KMS-11 (cell line): ENCODE data around the gene ERCC3.
"Not testable (repeated sequence)": the region's sequence is repeated elsewhere in the genome, so short reads cannot be mapped to it uniquely, and the experiment has no call there.

ENCODE experiments used
- H2AFZ ChIP-seq: fragments of 200-600 bp; sonication (generic); 2 replicates; pipeline ENCODE4 v1.6.1; 2016; ENCODE audit warnings: antibody characterized with exemption, mixed run types, low read depth
- H3K27ac ChIP-seq: fragments of 200-600 bp; sonication (generic); 2 replicates; pipeline ENCODE4 v1.6.1; 2016; ENCODE audit warnings: mild to moderate bottlenecking, mixed run types
- H3K27me3 ChIP-seq: fragments of 200-600 bp; sonication (generic); 2 replicates; pipeline ENCODE4 v1.6.1; 2017; ENCODE audit warnings: mild to moderate bottlenecking, low read depth, mixed run types, moderate library complexity; ENCODE audit not compliant: insufficient read depth
- H3K36me3 ChIP-seq: fragments of 200-600 bp; sonication (generic); 2 replicates; pipeline ENCODE4 v1.6.1; 2017; ENCODE audit warnings: mild to moderate bottlenecking, mixed run types; ENCODE audit not compliant: insufficient read depth
- H3K4me1 ChIP-seq: fragments of 200-600 bp; sonication (generic); 2 replicates; pipeline ENCODE4 v1.6.1; 2016; ENCODE audit warnings: mild to moderate bottlenecking, low read depth, mixed run types; ENCODE audit not compliant: poor library complexity, severe bottlenecking
- H3K4me2 ChIP-seq: fragments of 200-600 bp; sonication (generic); 2 replicates; pipeline ENCODE4 v1.7.0; 2016; ENCODE audit warnings: mild to moderate bottlenecking, mixed run types
- H3K4me3 ChIP-seq: fragments of 200-600 bp; sonication (generic); IDR thresholded peaks from 2 replicates; pipeline ENCODE4 v1.6.1; 2017; ENCODE audit warnings: low read depth, low read length, mixed read lengths; ENCODE audit not compliant: insufficient read depth
- H3K79me2 ChIP-seq: fragments of 200-600 bp; sonication (generic); 2 replicates; pipeline ENCODE4 v1.6.1; 2016; ENCODE audit warnings: low read depth, mixed run types; ENCODE audit not compliant: insufficient read depth
- H3K9ac ChIP-seq: fragments of 200-600 bp; sonication (generic); 2 replicates; pipeline ENCODE4 v1.6.1; 2016; ENCODE audit warnings: mild to moderate bottlenecking, mixed run types
- H4K20me1 ChIP-seq: fragments of 200-600 bp; sonication (generic); 2 replicates; pipeline ENCODE4 v1.6.1; 2016; ENCODE audit warnings: mild to moderate bottlenecking, mixed run types; ENCODE audit not compliant: insufficient read depth
- CTCF ChIP-seq: fragments of 200-600 bp; sonication (generic); conservative IDR thresholded peaks from 2 replicates; pipeline ENCODE4 v1.6.1; 2017; ENCODE audit warnings: low read depth, mild to moderate bottlenecking, antibody characterized with exemption, low read length, moderate library complexity, mixed read lengths

ERCC3 gene

GRCh38 chr2:127228102-127228501 lies 65.8 kb downstream of the ERCC3 start:
- no peak for TF ChIP-seq CTCF
- Histone ChIP-seq H3K27ac (no peak overlapping the region), H3K9ac (no peak overlapping the region), H3K79me2 (no peaks in the 10 kb centered on the region), H3K36me3 (no peaks in the 10 kb centered on the region), H3K27me3 (no peaks in the 10 kb centered on the region), H3K4me1 (no peaks in the 10 kb centered on the region), H3K4me2 (no peak overlapping the region), H3K4me3 (no peak overlapping the region), H2AFZ (no peak overlapping the region), H4K20me1 (no peaks in the 10 kb centered on the region)

GRCh38 chr2:127227264-127227660 lies 66.7 kb downstream of the ERCC3 start:
- H3K27ac ChIP-seq, result not testable (repeated sequence)

GRCh38 chr2:127226520-127227263 lies 67.3 kb downstream of the ERCC3 start:
- Histone ChIP-seq H4K20me1 (no peaks in the 10 kb centered on the region), H3K4me1 (no peaks in the 10 kb centered on the region), H3K36me3 (no peaks in the 10 kb centered on the region), H2AFZ (no peak overlapping the region), H3K79me2 (no peaks in the 10 kb centered on the region), H3K9ac (no peak overlapping the region), H3K4me2 (no peak overlapping the region), H3K4me3 (no peak overlapping the region), H3K27me3 (no peaks in the 10 kb centered on the region), H3K27ac (no peak overlapping the region)
- TF ChIP-seq CTCF, result no peak

More at GRCh38 chr2:127227264-127227660, 66.7 kb downstream of the ERCC3 start:
- H2AFZ ChIP-seq, H3K9ac ChIP-seq, H3K4me1 ChIP-seq, H3K27me3 ChIP-seq, H3K36me3 ChIP-seq, H3K4me2 ChIP-seq, H4K20me1 ChIP-seq, H3K4me3 ChIP-seq, H3K79me2 ChIP-seq: not testable (repeated sequence)

GRCh38 chr2:127226132-127226519 lies 67.8 kb downstream of the ERCC3 start:
- Histone ChIP-seq H4K20me1 (no peaks in the 10 kb centered on the region), H3K79me2 (no peaks in the 10 kb centered on the region), H3K9ac (no peak overlapping the region), H3K4me2 (no peak overlapping the region), H3K4me3 (no peak overlapping the region), H3K4me1 (no peaks in the 10 kb centered on the region), H2AFZ (no peak overlapping the region), H3K27me3 (no peaks in the 10 kb centered on the region), H3K27ac (no peak overlapping the region), H3K36me3 (no peaks in the 10 kb centered on the region)
- TF ChIP-seq CTCF, result no peak

GRCh38 chr2:127225186-127225960 lies 68.6 kb downstream of the ERCC3 start:
- H3K9ac ChIP-seq, result no peak overlapping the region
- no peaks in the 10 kb centered on the region for H4K20me1 ChIP-seq
- no peaks in the 10 kb centered on the region for H3K79me2 ChIP-seq
- no peaks in the 10 kb centered on the region for H3K36me3 ChIP-seq
- no peak overlapping the region for H2AFZ ChIP-seq
- H3K4me1 ChIP-seq, result no peaks in the 10 kb centered on the region
- H3K4me2 ChIP-seq, result no peak overlapping the region
- H3K27me3 ChIP-seq, result no peaks in the 10 kb centered on the region
- H3K27ac ChIP-seq, result no peak overlapping the region
- TF ChIP-seq CTCF, result no peak
- H3K4me3 ChIP-seq, result no peak overlapping the region

GRCh38 chr2:127224135-127224534 lies 69.8 kb downstream of the ERCC3 start:
- H3K79me2 ChIP-seq, H2AFZ ChIP-seq, H3K4me1 ChIP-seq, H3K36me3 ChIP-seq, H3K4me2 ChIP-seq, H3K4me3 ChIP-seq, H3K27ac ChIP-seq, H4K20me1 ChIP-seq, H3K27me3 ChIP-seq, H3K9ac ChIP-seq: not testable (repeated sequence)
